Stimulated activated effector memory CD8-positive, alpha-beta T cell treated with anti-CD3 and anti-CD28 coated beads, Interleukin-12 subunit alpha, Interleukin-12 subunit beta, amount 100 ng/mL, for 72 hours (primary cell): ENCODE measurements around the gene SPACA4.

Source experiments
- ATAC-seq: fragments of 150-1000 bp; cut with Tn5 transposase; 2 replicates; pipeline ENCODE4 v1.10.0; 2021
- DNase-seq, 2 donors: peaks; one replicate each; pipeline ENCODE4 v3.0.0; 2021 to 2022; ENCODE audit warnings: low spot score in 2 of 2
- H3K27ac Mint-ChIP-seq: one replicate; pipeline ENCODE4 v1.8.0; 2022; ENCODE audit warnings: mild to moderate bottlenecking, mixed read lengths
- H3K36me3 Mint-ChIP-seq: one replicate; pipeline ENCODE4 v1.8.0; 2022; ENCODE audit warnings: mild to moderate bottlenecking, mixed read lengths
- H3K4me1 Mint-ChIP-seq: one replicate; pipeline ENCODE4 v1.8.0; 2022; ENCODE audit warnings: mixed read lengths
- H3K4me3 Mint-ChIP-seq: one replicate; pipeline ENCODE4 v1.8.0; 2022; ENCODE audit warnings: mild to moderate bottlenecking, mixed read lengths
- H3K9me3 Mint-ChIP-seq: one replicate; pipeline ENCODE4 v1.8.0; 2022; ENCODE audit warnings: mixed read lengths

Gene SPACA4

GRCh38 chr19:48611872-48612271 is 5.3 kb downstream of the SPACA4 start:
- Mint-ChIP-seq H3K36me3 (peaks cover 42% of the 10 kb centered on the region), H3K4me1 (peaks cover 29% of the 10 kb centered on the region), H3K9me3 (no peaks in the 10 kb centered on the region), H3K4me3 (no peak overlapping the region), H3K27ac (peak overlapping the region; percentile 73)
- DNase-seq = no peak
- no peak for ATAC-seq

- Mint-ChIP-seq H3K36me3 (peaks cover 55% of the 10 kb centered on the region), H3K9me3 (no peaks in the 10 kb centered on the region), H3K4me1 (peaks cover 42% of the 10 kb centered on the region), H3K27ac (peak overlapping the region; percentile 99), H3K4me3 (peak overlapping the region; percentile 14)
- ATAC-seq (peak; percentile 1), DNase-seq (no peak)
Measured at GRCh38 chr19:48613024-48613851, 6.7 kb downstream of the SPACA4 start.

- DNase-seq = no peak
- H3K36me3 Mint-ChIP-seq = peaks cover 62% of the 10 kb centered on the region
- peak; percentile 2 for ATAC-seq
- peaks cover 46% of the 10 kb centered on the region for H3K4me1 Mint-ChIP-seq
- peak overlapping the region; percentile 99 for H3K27ac Mint-ChIP-seq
- H3K4me3 Mint-ChIP-seq = peak overlapping the region; percentile 14
- no peaks in the 10 kb centered on the region for H3K9me3 Mint-ChIP-seq
Measured at GRCh38 chr19:48613852-48614435, 7.4 kb downstream of the SPACA4 start.

GRCh38 chr19:48614436-48615230 is 8.1 kb downstream of the SPACA4 start, which contains the start of gene FAM83E:
Gene FAM83E (minus strand): TSS chr19:48615076. CDS start chr19:48613372, 1,704 bp downstream.
- peak within 1 kb of the TSS; percentile 99 for H3K27ac Mint-ChIP-seq
- H3K4me1 Mint-ChIP-seq = peaks cover 47% of the 10 kb centered on the region
- no peaks in the 10 kb centered on the region for H3K9me3 Mint-ChIP-seq
- DNase-seq = no peak
- H3K4me3 Mint-ChIP-seq = peak within 1 kb of the TSS; percentile 91
- ATAC-seq = no peak
- H3K36me3 Mint-ChIP-seq = peaks cover 69% of the 10 kb centered on the region

- Mint-ChIP-seq H3K4me1 (peaks cover 56% of the 10 kb centered on the region), H3K4me3 (peak overlapping the region; percentile 91), H3K36me3 (peaks cover 77% of the 10 kb centered on the region), H3K27ac (peak overlapping the region; percentile 99), H3K9me3 (no peaks in the 10 kb centered on the region)
- DNase-seq (no peak), ATAC-seq (no peak)
Measured at GRCh38 chr19:48615231-48616040, 8.9 kb downstream of the SPACA4 start.

GRCh38 chr19:48616041-48616436 is 9.5 kb downstream of the SPACA4 start:
- peak overlapping the region; percentile 91 for H3K4me3 Mint-ChIP-seq

GRCh38 chr19:48616491-48617056 is 10.0 kb downstream of the SPACA4 start:
- Mint-ChIP-seq H3K36me3 (peaks cover 84% of the 10 kb centered on the region), H3K9me3 (no peaks in the 10 kb centered on the region), H3K4me3 (peak overlapping the region; percentile 91), H3K4me1 (peaks cover 56% of the 10 kb centered on the region), H3K27ac (peak overlapping the region; percentile 99)
- no peak for DNase-seq
- no peak for ATAC-seq

More at GRCh38 chr19:48616041-48616436, 9.5 kb downstream of the SPACA4 start:
- DNase-seq = no peak
- Mint-ChIP-seq H3K27ac (peak overlapping the region; percentile 99), H3K4me1 (peaks cover 56% of the 10 kb centered on the region), H3K36me3 (peaks cover 79% of the 10 kb centered on the region), H3K9me3 (no peaks in the 10 kb centered on the region)
- ATAC-seq = no peak

GRCh38 chr19:48617146-48617937 is 10.8 kb downstream of the SPACA4 start:
- Mint-ChIP-seq H3K4me3 (peak overlapping the region; percentile 91), H3K9me3 (no peaks in the 10 kb centered on the region), H3K4me1 (peaks cover 58% of the 10 kb centered on the region), H3K36me3 (peaks cover 87% of the 10 kb centered on the region), H3K27ac (peak overlapping the region; percentile 99)
- no peak for DNase-seq
- no peak for ATAC-seq

GRCh38 chr19:48618278-48618915 is 11.9 kb downstream of the SPACA4 start:
- Mint-ChIP-seq H3K4me1 (peaks cover 66% of the 10 kb centered on the region), H3K27ac (peak overlapping the region; percentile 99), H3K4me3 (peak overlapping the region; percentile 91), H3K36me3 (peaks cover 94% of the 10 kb centered on the region), H3K9me3 (no peaks in the 10 kb centered on the region)
- DNase-seq = no peak
- ATAC-seq = no peak

GRCh38 chr19:48618916-48619691 is 12.6 kb downstream of the SPACA4 start, which contains the start of the genes RPL18 and SPHK2:
Gene RPL18 (minus strand): TSS chr19:48619178. CDS start chr19:48619143, 35 bp downstream.
Gene SPHK2 (plus strand): TSS chr19:48619506. CDS start chr19:48620515, 1,009 bp downstream.
- H3K27ac Mint-ChIP-seq = peak within 1 kb of the TSS; percentile 99
- H3K4me1 Mint-ChIP-seq = peaks cover 67% of the 10 kb centered on the region
- ATAC-seq = peak; percentile 89
- H3K4me3 Mint-ChIP-seq = peak within 1 kb of the TSS; percentile 91
- peaks cover 94% of the 10 kb centered on the region for H3K36me3 Mint-ChIP-seq
- no peaks in the 10 kb centered on the region for H3K9me3 Mint-ChIP-seq
- DNase-seq = peak; percentile 94 to 97

GRCh38 chr19:48619692-48620585 is 13.4 kb downstream of the SPACA4 start:
- Mint-ChIP-seq H3K27ac (peak overlapping the region; percentile 99), H3K4me1 (peaks cover 74% of the 10 kb centered on the region), H3K36me3 (peaks cover 90% of the 10 kb centered on the region), H3K4me3 (peak overlapping the region; percentile 91), H3K9me3 (no peaks in the 10 kb centered on the region)
- ATAC-seq = no peak
- DNase-seq = no peak

GRCh38 chr19:48623556-48624066 is 17.1 kb downstream of the SPACA4 start:
- Mint-ChIP-seq H3K36me3 (peaks cover 65% of the 10 kb centered on the region), H3K27ac (peak overlapping the region; percentile 95), H3K4me1 (peaks cover 60% of the 10 kb centered on the region), H3K4me3 (peak overlapping the region; percentile 78), H3K9me3 (no peaks in the 10 kb centered on the region)
- no peak for DNase-seq
- no peak for ATAC-seq
